GM18907 (cell line): ENCODE data around the gene SLC22A1.

Experiments
- ATAC-seq: cut with Tn5 transposase; IDR thresholded peaks from one replicate; pipeline ENCODE4 v1.9.1; 2021; ENCODE audit warnings: mild to moderate bottlenecking, moderate library complexity; ENCODE audit not compliant: unreplicated experiment

Gene SLC22A1

GRCh38 chr6:160207618-160208017, 86.0 kb downstream of the SLC22A1 start:
- ATAC-seq: no peak
